LNCaP clone FGC (cell line): Measurements from ENCODE around the gene RTP4.

Source experiments
- DNase-seq: peaks from one replicate; pipeline ENCODE4 v3.0.0-alpha.2; 2011; ENCODE audit warnings: low read depth
- H3K4me3 ChIP-seq: 2 replicates; pipeline ENCODE4 v1.5.1; 2011; ENCODE audit warnings: mild to moderate bottlenecking, low read depth, low read length, control low read depth
- TF ChIP-seq, protein P1 (sequence below): IDR thresholded peaks from 2 replicates; pipeline ENCODE4 v1.5.1; 2012; ENCODE audit warnings: mild to moderate bottlenecking; ENCODE audit not compliant: control insufficient read depth, insufficient read depth; ENCODE audit errors: extremely low read depth

Gene RTP4

DNA sequence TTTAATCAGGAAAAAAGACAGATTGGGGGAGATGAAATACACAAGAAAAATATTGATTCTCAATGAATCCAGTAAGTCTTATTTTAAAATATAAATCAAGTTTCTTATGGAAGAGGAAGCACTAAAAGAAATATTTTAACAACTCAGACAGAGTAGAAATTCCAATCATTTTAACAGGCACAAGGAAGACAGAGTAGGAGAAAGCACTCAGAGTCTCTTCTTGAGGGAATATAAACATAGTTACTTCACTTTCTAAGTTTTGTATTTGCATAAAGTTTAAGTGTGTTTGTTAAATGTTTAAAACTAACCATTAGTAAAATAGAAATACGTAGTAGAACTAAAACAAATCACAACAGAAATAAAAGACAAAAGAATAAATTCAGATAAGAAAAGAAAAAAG, 24.5 kb upstream of the RTP4 start:
- DNase-seq, result no peak
- H3K4me3 ChIP-seq, result no peak overlapping the region
- TF ChIP-seq, protein P1, sequence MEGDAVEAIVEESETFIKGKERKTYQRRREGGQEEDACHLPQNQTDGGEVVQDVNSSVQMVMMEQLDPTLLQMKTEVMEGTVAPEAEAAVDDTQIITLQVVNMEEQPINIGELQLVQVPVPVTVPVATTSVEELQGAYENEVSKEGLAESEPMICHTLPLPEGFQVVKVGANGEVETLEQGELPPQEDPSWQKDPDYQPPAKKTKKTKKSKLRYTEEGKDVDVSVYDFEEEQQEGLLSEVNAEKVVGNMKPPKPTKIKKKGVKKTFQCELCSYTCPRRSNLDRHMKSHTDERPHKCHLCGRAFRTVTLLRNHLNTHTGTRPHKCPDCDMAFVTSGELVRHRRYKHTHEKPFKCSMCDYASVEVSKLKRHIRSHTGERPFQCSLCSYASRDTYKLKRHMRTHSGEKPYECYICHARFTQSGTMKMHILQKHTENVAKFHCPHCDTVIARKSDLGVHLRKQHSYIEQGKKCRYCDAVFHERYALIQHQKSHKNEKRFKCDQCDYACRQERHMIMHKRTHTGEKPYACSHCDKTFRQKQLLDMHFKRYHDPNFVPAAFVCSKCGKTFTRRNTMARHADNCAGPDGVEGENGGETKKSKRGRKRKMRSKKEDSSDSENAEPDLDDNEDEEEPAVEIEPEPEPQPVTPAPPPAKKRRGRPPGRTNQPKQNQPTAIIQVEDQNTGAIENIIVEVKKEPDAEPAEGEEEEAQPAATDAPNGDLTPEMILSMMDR, result no peak

DNA sequence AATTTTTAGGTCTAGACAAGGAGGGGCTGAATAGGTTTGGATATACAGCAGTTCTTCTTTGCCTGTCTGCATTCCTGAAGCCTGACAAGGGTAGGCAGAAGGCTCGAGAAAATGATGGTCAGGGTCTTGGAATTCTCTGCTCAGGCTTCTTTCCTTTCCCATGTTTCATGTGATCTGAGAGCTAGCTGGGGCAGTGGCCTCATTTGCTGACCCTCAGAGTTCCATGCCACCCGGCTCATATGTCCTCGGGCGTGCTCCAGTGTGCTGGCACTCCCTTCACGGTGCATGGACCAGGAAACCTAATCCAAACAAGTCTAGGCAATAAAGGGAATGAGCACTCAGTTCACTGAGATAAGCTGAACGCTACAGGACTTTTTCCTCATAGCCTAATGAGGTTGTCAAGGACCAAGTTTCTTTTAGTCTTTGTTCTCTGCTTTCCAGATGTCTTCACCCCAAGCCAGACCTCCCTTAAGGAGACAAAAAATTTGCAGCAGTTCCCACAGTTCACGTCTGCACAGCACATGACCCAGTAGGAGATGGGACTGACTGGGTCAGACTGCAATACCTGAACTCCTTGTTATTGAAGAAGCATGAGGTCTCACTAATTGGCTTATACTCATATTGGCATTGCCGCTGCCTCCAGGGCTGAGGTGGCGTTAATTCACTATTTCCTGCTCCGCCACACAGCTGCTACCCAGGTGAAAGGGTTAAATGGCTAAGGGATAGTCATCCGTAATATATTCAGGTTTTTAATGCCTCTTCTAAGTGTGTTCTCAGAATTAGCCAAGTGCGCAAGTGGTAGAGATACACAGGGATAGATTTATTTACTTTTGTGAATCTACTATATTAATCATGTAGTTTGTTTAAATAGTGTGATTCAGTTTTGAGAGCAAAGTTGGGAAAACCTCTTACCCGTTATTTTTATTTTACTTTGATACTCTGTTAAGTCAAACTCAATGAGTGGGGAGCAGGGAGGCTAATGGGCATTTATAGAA, 15.3 kb upstream of the RTP4 start:
- DNase-seq, result peak; percentile 30
- H3K4me3 ChIP-seq, result no peak overlapping the region
- TF ChIP-seq, protein P1, result no peak

DNA sequence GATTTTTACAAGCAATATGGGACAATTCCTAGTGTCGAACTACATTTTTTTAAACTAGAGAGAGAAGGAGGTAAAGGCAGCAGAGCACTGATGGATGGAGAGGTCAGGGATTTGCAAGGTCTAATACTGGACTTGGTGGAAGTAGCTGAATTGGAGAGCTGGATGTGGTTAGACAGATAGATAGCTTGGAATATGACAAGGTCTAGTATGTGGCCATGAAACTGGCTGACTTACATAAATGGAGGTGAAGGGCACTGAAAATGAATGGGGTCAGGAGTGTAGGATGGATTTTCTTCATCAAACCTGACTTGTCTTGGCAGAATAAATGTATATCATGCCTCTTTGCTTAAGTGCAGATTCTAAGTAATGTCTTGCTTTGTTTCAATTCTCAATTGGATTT, 10.1 kb upstream of the RTP4 start:
- H3K4me3 ChIP-seq, result no peak overlapping the region
- TF ChIP-seq, protein P1, result no peak
- DNase-seq, result no peak

DNA sequence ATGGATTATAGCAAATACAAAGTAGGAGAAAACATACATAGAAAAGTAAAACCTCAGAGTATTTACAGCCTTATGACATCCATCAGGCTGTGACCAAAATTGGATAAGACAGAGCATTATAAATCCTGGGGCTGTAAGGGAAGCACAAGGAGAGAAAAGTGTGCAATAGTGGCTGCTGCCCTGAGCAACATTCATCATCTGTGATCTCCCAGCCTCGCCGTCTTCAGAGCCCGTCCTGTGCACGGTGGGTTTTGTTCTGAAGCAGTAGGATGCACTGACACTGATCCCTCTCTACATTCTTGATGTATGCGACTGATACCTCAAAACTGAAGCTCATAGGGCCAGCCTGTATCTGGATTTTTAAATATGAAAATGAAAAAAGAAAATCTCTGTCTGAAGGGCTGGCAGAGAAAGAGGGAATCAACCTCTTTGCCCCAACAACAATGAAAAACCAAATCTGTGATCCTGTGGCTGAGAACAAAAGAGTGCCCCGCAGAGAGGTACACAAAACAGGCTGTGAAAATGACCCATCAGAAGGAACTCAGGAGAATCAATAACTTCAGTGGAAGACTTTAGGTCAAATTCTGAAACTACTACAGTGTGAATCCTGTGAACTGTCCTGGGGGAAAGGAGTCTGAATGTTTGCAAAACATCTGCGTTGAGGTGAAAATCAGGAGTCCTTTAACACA, 8.2 kb upstream of the RTP4 start:
- no peak overlapping the region for H3K4me3 ChIP-seq
- no peak for DNase-seq
- TF ChIP-seq, protein P1, result no peak

DNA sequence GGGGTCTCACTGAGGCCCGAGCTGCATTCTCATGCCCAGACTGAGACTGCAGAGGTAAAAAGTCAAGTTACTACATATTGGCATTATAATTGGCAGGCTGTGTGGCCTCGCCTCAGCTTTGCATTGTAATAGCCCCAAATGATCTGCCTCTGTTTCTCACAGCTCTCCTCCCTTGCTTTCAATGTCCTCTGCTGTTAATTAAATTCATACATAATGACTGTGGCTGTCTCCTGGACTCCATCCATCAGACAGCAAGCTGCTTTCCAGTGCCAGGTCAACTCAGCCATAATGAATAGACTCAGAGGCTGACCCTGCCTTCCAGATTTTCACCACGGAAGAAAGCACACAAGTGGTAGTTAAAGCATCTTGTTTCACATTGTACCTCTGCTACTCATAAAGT, 7.6 kb upstream of the RTP4 start:
- no peak overlapping the region for H3K4me3 ChIP-seq
- DNase-seq, result no peak

DNA sequence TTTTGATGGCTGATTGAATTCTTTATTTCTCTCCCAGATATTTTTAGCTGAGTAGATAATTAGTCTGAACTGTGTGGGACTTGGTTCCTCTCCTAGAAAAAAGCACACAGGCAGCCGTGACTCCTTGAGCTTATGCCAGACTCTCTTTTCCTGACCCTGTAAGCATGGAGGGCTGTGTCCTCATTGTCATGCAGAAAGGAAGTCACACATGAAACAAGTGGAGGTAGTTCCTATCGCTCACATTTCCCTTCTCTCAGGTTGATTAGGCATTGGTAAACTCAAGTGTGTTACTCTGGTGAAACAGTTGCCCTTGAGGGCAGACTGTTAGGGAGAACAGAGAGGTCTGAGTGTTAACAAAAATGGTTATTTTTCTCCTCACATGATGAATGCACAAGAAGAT, 6.3 kb upstream of the RTP4 start:
- DNase-seq, result no peak
- TF ChIP-seq, protein P1, result no peak
- no peak overlapping the region for H3K4me3 ChIP-seq

More for the DNA sequence above, 7.6 kb upstream of the RTP4 start:
- TF ChIP-seq, protein P1, result no peak
